Measurements from ENCODE around the gene IRAG1.

IRAG1 gene

GRCh38 chr11:10720881-10721376 is 27.4 kb upstream of the IRAG1 start:
- DNase-seq: no peak
- Histone ChIP-seq H3K27ac (ENCODE audit: insufficient read depth in 1 of 2, low read depth in 1 of 2, low read length in 2 of 2, poor library complexity in 1 of 2, severe bottlenecking in 2 of 2) (no peak overlapping the region), H3K9me3 (ENCODE audit: control extremely low read depth in 1 of 5, control insufficient read depth in 4 of 5, insufficient read depth in 2 of 5, low read depth in 1 of 5, low read length in 4 of 5) (no peaks in the 10 kb centered on the region), H3K4me1 (ENCODE audit: control extremely low read depth in 1 of 4, control insufficient read depth in 4 of 4, insufficient read depth in 4 of 4, low read length in 3 of 4) (peaks cover 2 to 41% (median 30%) of the 10 kb centered on the region in 4 experiments), H3K4me3 (ENCODE audit: control insufficient read depth in 1 of 7, extremely low read depth in 1 of 7, insufficient read depth in 4 of 7, low read depth in 2 of 7, low read length in 6 of 7) (no peak overlapping the region), H3K27me3 (replicated peaks in 2 of 5; ENCODE audit: control insufficient read depth in 4 of 5, insufficient read depth in 5 of 5, low read length in 4 of 5) (no peaks in the 10 kb centered on the region), H3K36me3 (ENCODE audit: control insufficient read depth in 4 of 4, insufficient read depth in 4 of 4, low read length in 3 of 4) (no peaks in the 10 kb centered on the region)
- CTCF ChIA-PET: interaction anchor here (1.5 kb wide), 1 partner anchor 65 kb away, joined by 3 read pairs; no protein-coding TSS in a partner anchor
- WGBS (ENCODE audit: insufficient coverage): no CpG with 5 or more reads among the region's 2 CpGs
- POLR2A ChIA-PET: no interaction called here

GRCh38 chr11:10719616-10720015 is 26.1 kb upstream of the IRAG1 start:
- Histone ChIP-seq H3K9me3 (ENCODE audit: control extremely low read depth in 1 of 5, control insufficient read depth in 4 of 5, insufficient read depth in 2 of 5, low read depth in 1 of 5, low read length in 4 of 5) (no peaks in the 10 kb centered on the region), H3K4me3 (ENCODE audit: control insufficient read depth in 1 of 7, extremely low read depth in 1 of 7, insufficient read depth in 4 of 7, low read depth in 2 of 7, low read length in 6 of 7) (no peak overlapping the region), H3K27me3 (replicated peaks in 2 of 5; ENCODE audit: control insufficient read depth in 4 of 5, insufficient read depth in 5 of 5, low read length in 4 of 5) (no peaks in the 10 kb centered on the region), H3K36me3 (ENCODE audit: control insufficient read depth in 4 of 4, insufficient read depth in 4 of 4, low read length in 3 of 4) (no peaks in the 10 kb centered on the region), H3K27ac (ENCODE audit: insufficient read depth in 1 of 2, low read depth in 1 of 2, low read length in 2 of 2, poor library complexity in 1 of 2, severe bottlenecking in 2 of 2) (no peak overlapping the region), H3K4me1 (ENCODE audit: control extremely low read depth in 1 of 4, control insufficient read depth in 4 of 4, insufficient read depth in 4 of 4, low read length in 3 of 4) (peaks cover 2 to 30% (median 21%) of the 10 kb centered on the region in 4 experiments)
- 95% methylated on average over 2 of the region's 2 CpGs for WGBS (ENCODE audit: insufficient coverage)
- no peak for DNase-seq
- CTCF ChIA-PET: interaction anchor here (0.8 to 1.6 kb wide), 3 partner anchors 10 to 110 kb away, joined by 3 to 5 read pairs (median 4); no protein-coding TSS in a partner anchor
- POLR2A ChIA-PET: no interaction called here

GRCh38 chr11:10716543-10717259 is 23.1 kb upstream of the IRAG1 start:
- no peak overlapping the region for H3K4me3 ChIP-seq (ENCODE audit: control insufficient read depth in 1 of 7, extremely low read depth in 1 of 7, insufficient read depth in 4 of 7, low read depth in 2 of 7, low read length in 6 of 7)
- POLR2A ChIA-PET: no interaction called here
- 100% methylated on average over 5 of the region's 9 CpGs for WGBS (ENCODE audit: insufficient coverage)
- no peak overlapping the region for H3K27ac ChIP-seq (ENCODE audit: insufficient read depth in 1 of 2, low read depth in 1 of 2, low read length in 2 of 2, poor library complexity in 1 of 2, severe bottlenecking in 2 of 2)
- DNase-seq: no peak
- CTCF ChIA-PET: interaction anchor here (1.0 to 1.3 kb wide), 4 partner anchors 11 to 313 kb away, joined by 3 to 5 read pairs (median 3); no protein-coding TSS in a partner anchor
- H3K36me3 ChIP-seq (ENCODE audit: control insufficient read depth in 4 of 4, insufficient read depth in 4 of 4, low read length in 3 of 4): no peaks in the 10 kb centered on the region
- no peaks in the 10 kb centered on the region for H3K9me3 ChIP-seq (ENCODE audit: control extremely low read depth in 1 of 5, control insufficient read depth in 4 of 5, insufficient read depth in 2 of 5, low read depth in 1 of 5, low read length in 4 of 5)
- H3K4me1 ChIP-seq (ENCODE audit: control extremely low read depth in 1 of 4, control insufficient read depth in 4 of 4, insufficient read depth in 4 of 4, low read length in 3 of 4): peaks cover 0 to 15% (median 7%) of the 10 kb centered on the region in 4 experiments
- no peaks in the 10 kb centered on the region for H3K27me3 ChIP-seq (replicated peaks in 2 of 5; ENCODE audit: control insufficient read depth in 4 of 5, insufficient read depth in 5 of 5, low read length in 4 of 5)

GRCh38 chr11:10716122-10716521 is 22.6 kb upstream of the IRAG1 start:
- no peaks in the 10 kb centered on the region for H3K36me3 ChIP-seq (ENCODE audit: control insufficient read depth in 4 of 4, insufficient read depth in 4 of 4, low read length in 3 of 4)
- DNase-seq: no peak
- POLR2A ChIA-PET: no interaction called here
- H3K4me1 ChIP-seq (ENCODE audit: control extremely low read depth in 1 of 4, control insufficient read depth in 4 of 4, insufficient read depth in 4 of 4, low read length in 3 of 4): peaks cover 0 to 9% (median 2%) of the 10 kb centered on the region in 4 experiments
- no peak overlapping the region for H3K4me3 ChIP-seq (ENCODE audit: control insufficient read depth in 1 of 7, extremely low read depth in 1 of 7, insufficient read depth in 4 of 7, low read depth in 2 of 7, low read length in 6 of 7)
- no peaks in the 10 kb centered on the region for H3K27me3 ChIP-seq (replicated peaks in 2 of 5; ENCODE audit: control insufficient read depth in 4 of 5, insufficient read depth in 5 of 5, low read length in 4 of 5)
- CTCF ChIA-PET: interaction anchor here (1.0 kb wide), 1 partner anchor 183 kb away, joined by 3 read pairs; no protein-coding TSS in a partner anchor
- no peaks in the 10 kb centered on the region for H3K9me3 ChIP-seq (ENCODE audit: control extremely low read depth in 1 of 5, control insufficient read depth in 4 of 5, insufficient read depth in 2 of 5, low read depth in 1 of 5, low read length in 4 of 5)
- no CpG with 5 or more reads among the region's 3 CpGs for WGBS (ENCODE audit: insufficient coverage)
- no peak overlapping the region for H3K27ac ChIP-seq (ENCODE audit: insufficient read depth in 1 of 2, low read depth in 1 of 2, low read length in 2 of 2, poor library complexity in 1 of 2, severe bottlenecking in 2 of 2)

GRCh38 chr11:10715571-10715970 is 22.0 kb upstream of the IRAG1 start:
- H3K27ac ChIP-seq (ENCODE audit: insufficient read depth in 1 of 2, low read depth in 1 of 2, low read length in 2 of 2, poor library complexity in 1 of 2, severe bottlenecking in 2 of 2): no peak overlapping the region
- no peak for DNase-seq
- WGBS (ENCODE audit: insufficient coverage): 90% methylated on average over 2 of the region's 4 CpGs
- H3K4me3 ChIP-seq (ENCODE audit: control insufficient read depth in 1 of 7, extremely low read depth in 1 of 7, insufficient read depth in 4 of 7, low read depth in 2 of 7, low read length in 6 of 7): no peak overlapping the region
- H3K27me3 ChIP-seq (replicated peaks in 2 of 5; ENCODE audit: control insufficient read depth in 4 of 5, insufficient read depth in 5 of 5, low read length in 4 of 5): no peaks in the 10 kb centered on the region
- H3K9me3 ChIP-seq (ENCODE audit: control extremely low read depth in 1 of 5, control insufficient read depth in 4 of 5, insufficient read depth in 2 of 5, low read depth in 1 of 5, low read length in 4 of 5): no peaks in the 10 kb centered on the region
- ChIA-PET CTCF (interaction anchor here (1.0 kb wide), 1 partner anchor 183 kb away, joined by 3 read pairs; no protein-coding TSS in a partner anchor), POLR2A (no interaction called here)
- H3K36me3 ChIP-seq (ENCODE audit: control insufficient read depth in 4 of 4, insufficient read depth in 4 of 4, low read length in 3 of 4): no peaks in the 10 kb centered on the region
- H3K4me1 ChIP-seq (ENCODE audit: control extremely low read depth in 1 of 4, control insufficient read depth in 4 of 4, insufficient read depth in 4 of 4, low read length in 3 of 4): peaks cover 0 to 5% (median 2%) of the 10 kb centered on the region in 4 experiments

- ChIA-PET CTCF (interaction anchor here (0.7 to 1.4 kb wide), 6 partner anchors 8 to 21 kb away, joined by 3 to 6 read pairs (median 4); partner anchors contain the start of gene IRAG1), POLR2A (no interaction called here)
Observed at GRCh38 chr11:10709299-10710086, 15.9 kb upstream of the IRAG1 start.

More at GRCh38 chr11:10709299-10710086, 15.9 kb upstream of the IRAG1 start:
- no peaks in the 10 kb centered on the region for H3K27me3 ChIP-seq (replicated peaks in 2 of 5; ENCODE audit: control insufficient read depth in 4 of 5, insufficient read depth in 5 of 5, low read length in 4 of 5)
- 87% methylated on average over 4 of the region's 5 CpGs for WGBS (ENCODE audit: insufficient coverage)
- no peak overlapping the region for H3K4me3 ChIP-seq (ENCODE audit: control insufficient read depth in 1 of 7, extremely low read depth in 1 of 7, insufficient read depth in 4 of 7, low read depth in 2 of 7, low read length in 6 of 7)
- no peak overlapping the region for H3K27ac ChIP-seq (ENCODE audit: insufficient read depth in 1 of 2, low read depth in 1 of 2, low read length in 2 of 2, poor library complexity in 1 of 2, severe bottlenecking in 2 of 2)
- no peaks in the 10 kb centered on the region for H3K9me3 ChIP-seq (ENCODE audit: control extremely low read depth in 1 of 5, control insufficient read depth in 4 of 5, insufficient read depth in 2 of 5, low read depth in 1 of 5, low read length in 4 of 5)
- DNase-seq: no peak
- no peaks in the 10 kb centered on the region for H3K4me1 ChIP-seq (ENCODE audit: control extremely low read depth in 1 of 4, control insufficient read depth in 4 of 4, insufficient read depth in 4 of 4, low read length in 3 of 4)
- no peaks in the 10 kb centered on the region for H3K36me3 ChIP-seq (ENCODE audit: control insufficient read depth in 4 of 4, insufficient read depth in 4 of 4, low read length in 3 of 4)
